Peyer's patch (tissue), 4 donors: ENCODE results near the gene COLEC12. TPM values are rescaled to one million over a fixed set of nuclear protein-coding genes. Genes with fewer than 3 reads are reported as not detected.

Experiments
- DNase-seq, 3 donors: peaks; one replicate each; pipeline ENCODE4 v3.0.0-alpha.2; 2017 to 2019
- H3K27ac ChIP-seq, 4 donors: fragments of 200-600 bp; sonication (generic); one replicate each; pipeline ENCODE4 v1.5.1; 2016 to 2019
- H3K27me3 ChIP-seq, 2 donors: fragments of 200-600 bp; sonication (generic); one replicate each; pipeline ENCODE4 v1.5.1; 2019
- H3K36me3 ChIP-seq, 3 donors: fragments of 200-600 bp; sonication (generic); one replicate each; pipeline ENCODE4 v1.5.1; 2016 to 2019
- H3K4me1 ChIP-seq, 4 donors: fragments of 200-600 bp; sonication (generic); one replicate each; pipeline ENCODE4 v1.5.1; 2016 to 2019
- H3K4me3 ChIP-seq, 4 donors: fragments of 200-600 bp; sonication (generic); 1 replicate in 3 of 4; 2 replicates in 1 of 4; pipeline ENCODE4 v1.5.1; 2016 to 2019; ENCODE audit warnings: mild to moderate bottlenecking in 1 of 4
- H3K9me3 ChIP-seq, 4 donors: fragments of 200-600 bp; sonication (generic); one replicate each; pipeline ENCODE4 v1.5.1; 2016 to 2019; ENCODE audit warnings: mild to moderate bottlenecking in 1 of 4
- CTCF ChIP-seq, 6 experiments: fragments of 450-650 bp in 4 of 6; fragments of 200-600 bp in 2 of 6; sonication (generic) in 1 of 6; IDR thresholded peaks; one replicate each; pipeline ENCODE4 v1.5.1; 2017 to 2019; ENCODE audit warnings: antibody characterized with exemption in 6 of 6, mild to moderate bottlenecking in 3 of 6, moderate library complexity in 1 of 6
- POLR2A ChIP-seq, 2 donors: fragments of 450-650 bp; IDR thresholded peaks; one replicate each; pipeline ENCODE4 v1.5.1; 2017; ENCODE audit warnings: antibody characterized with exemption in 2 of 2, mild to moderate bottlenecking in 2 of 2, moderate library complexity in 2 of 2
- total RNA-seq, 4 donors: library from RNA; depleted of rRNA; stranded (reverse); fragments of >200 nt; gene quantifications; one replicate each; pipeline ENCODE4 v1.1.0, GENCODE V29; 2016

The COLEC12 gene
- total RNA-seq, 4 donors from 2014 or later = 0.88 to 7.6 (median 3.8) TPM

DNA sequence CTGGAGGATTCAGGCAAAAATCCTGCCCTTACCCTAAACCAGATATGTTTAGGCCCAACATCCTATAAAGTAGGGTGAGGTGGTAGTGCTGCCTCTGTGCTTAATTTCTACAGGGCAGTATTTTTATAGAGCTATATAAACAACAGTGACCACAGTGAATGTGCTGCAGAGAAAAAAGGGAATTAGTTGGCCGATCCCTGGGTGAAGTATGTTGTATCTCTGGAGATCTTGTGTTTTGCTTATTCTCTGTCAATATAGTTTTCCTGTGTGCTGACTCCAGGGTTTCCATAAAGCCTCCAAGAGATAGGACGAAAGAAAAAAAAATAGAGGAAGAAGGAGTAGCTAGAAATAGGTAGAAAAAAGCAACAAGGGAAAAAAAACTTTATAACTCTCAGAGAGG is 143.7 kb downstream of the COLEC12 start:
- no peaks in the 10 kb centered on the region for H3K4me1 ChIP-seq

DNA sequence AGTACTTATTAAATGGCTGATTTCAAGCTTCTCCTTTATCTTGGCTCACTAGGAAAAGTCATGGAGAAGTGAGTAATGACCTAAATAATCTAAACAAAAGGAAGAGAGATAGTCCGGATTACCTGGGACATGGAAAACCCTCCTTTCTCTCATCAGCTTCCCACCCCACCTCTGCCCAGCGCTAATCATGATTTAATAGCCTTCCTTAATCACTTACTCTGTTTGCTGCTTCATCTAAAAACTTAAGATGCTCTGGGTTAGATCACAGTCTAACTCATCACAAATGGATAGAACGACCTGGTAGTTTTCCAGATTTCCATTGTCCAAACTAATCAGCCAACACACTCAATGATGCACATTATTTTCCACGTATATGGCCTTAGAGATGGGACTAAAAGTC is 144.8 kb downstream of the COLEC12 start:
- Histone ChIP-seq H3K36me3 (no peaks in the 10 kb centered on the region), H3K27me3 (no peaks in the 10 kb centered on the region), H3K4me1 (no peaks in the 10 kb centered on the region), H3K27ac (no peak overlapping the region), H3K9me3 (no peaks in the 10 kb centered on the region), H3K4me3 (no peak overlapping the region)
- TF ChIP-seq POLR2A (IDR thresholded peaks at IDR 0.05) = no peak
- no peak for TF ChIP-seq CTCF (IDR thresholded peaks at IDR 0.05)
- DNase-seq = no peak

More for the DNA sequence above, 143.7 kb downstream of the COLEC12 start:
- no peaks in the 10 kb centered on the region for H3K9me3 ChIP-seq
- no peaks in the 10 kb centered on the region for H3K27me3 ChIP-seq
- no peaks in the 10 kb centered on the region for H3K36me3 ChIP-seq
- H3K27ac ChIP-seq = no peak overlapping the region
- no peak overlapping the region for H3K4me3 ChIP-seq
- no peak for DNase-seq
- TF ChIP-seq CTCF (IDR thresholded peaks at IDR 0.05) (no peak), POLR2A (IDR thresholded peaks at IDR 0.05) (no peak)

DNA sequence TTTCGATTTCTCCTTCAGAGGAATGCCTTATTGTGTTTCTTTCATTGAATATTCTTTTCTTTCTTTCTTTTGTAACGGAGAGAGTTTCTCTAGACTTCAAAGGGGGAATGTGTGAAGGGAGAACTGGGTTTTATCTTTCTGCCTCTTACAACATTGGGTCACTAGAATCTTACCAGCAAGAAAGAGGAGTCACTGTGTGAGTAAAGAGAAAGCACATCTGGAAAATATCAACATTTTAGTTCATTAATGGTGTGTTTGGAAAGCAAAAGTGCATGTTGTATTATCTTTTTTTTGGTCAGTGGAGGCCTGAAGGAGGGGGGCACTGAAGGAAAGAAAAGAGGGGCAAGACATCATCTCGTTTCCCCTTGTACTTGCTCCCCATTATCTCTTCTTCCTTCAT is 146.0 kb downstream of the COLEC12 start:
- no peak for DNase-seq
- Histone ChIP-seq H3K4me1 (no peaks in the 10 kb centered on the region), H3K4me3 (no peak overlapping the region), H3K27me3 (no peaks in the 10 kb centered on the region), H3K36me3 (no peaks in the 10 kb centered on the region), H3K9me3 (no peaks in the 10 kb centered on the region), H3K27ac (no peak overlapping the region)
- TF ChIP-seq CTCF (IDR thresholded peaks at IDR 0.05) (no peak), POLR2A (IDR thresholded peaks at IDR 0.05) (no peak)

DNA sequence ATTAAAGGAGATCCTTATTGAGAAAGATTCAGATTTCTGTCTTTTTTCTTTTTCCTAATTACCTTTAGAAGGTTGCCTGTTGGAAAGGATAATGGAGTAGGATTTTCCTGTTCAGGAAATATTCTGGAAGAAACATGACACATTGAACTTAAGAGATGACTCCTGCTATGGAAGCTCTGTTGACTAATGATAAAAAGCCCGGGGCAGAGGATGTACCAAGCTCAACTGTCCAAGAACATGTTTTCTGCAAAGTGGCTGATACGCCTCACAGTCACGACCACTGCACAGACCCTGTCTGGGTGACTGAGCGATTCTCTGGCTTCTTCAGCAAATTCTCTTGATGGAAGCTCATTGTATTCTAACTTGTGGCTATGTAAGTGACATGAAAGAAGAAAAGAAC is 146.5 kb downstream of the COLEC12 start:
- TF ChIP-seq CTCF (IDR thresholded peaks at IDR 0.05) = no peak
- TF ChIP-seq POLR2A (IDR thresholded peaks at IDR 0.05) = no peak
- no peak for DNase-seq
- no peak overlapping the region for H3K27ac ChIP-seq
- no peaks in the 10 kb centered on the region for H3K27me3 ChIP-seq
- no peak overlapping the region for H3K4me3 ChIP-seq
- no peaks in the 10 kb centered on the region for H3K9me3 ChIP-seq
- no peaks in the 10 kb centered on the region for H3K4me1 ChIP-seq
- no peaks in the 10 kb centered on the region for H3K36me3 ChIP-seq

DNA sequence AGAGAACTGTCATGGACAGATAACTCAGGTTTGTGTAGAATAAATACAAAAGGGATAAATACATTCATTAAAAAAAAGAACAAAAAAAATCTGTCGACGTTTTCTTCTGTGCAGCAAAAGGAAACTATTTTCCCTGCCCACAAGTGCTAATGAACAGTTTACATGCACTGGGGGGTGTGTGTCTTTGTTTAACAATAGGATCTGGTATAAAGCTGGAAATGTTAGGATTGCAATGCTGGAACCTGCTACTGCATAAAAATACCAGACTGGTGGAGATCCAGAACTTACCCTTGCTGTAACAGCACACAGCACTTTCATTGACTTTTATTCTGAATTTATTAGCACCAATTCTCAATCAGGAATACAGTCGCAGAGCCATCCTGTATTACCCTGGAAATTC is 148.1 kb downstream of the COLEC12 start:
- Histone ChIP-seq H3K9me3 (no peaks in the 10 kb centered on the region), H3K4me3 (no peak overlapping the region), H3K27me3 (no peaks in the 10 kb centered on the region), H3K4me1 (no peaks in the 10 kb centered on the region), H3K36me3 (no peaks in the 10 kb centered on the region), H3K27ac (no peak overlapping the region)
- DNase-seq = no peak
- TF ChIP-seq POLR2A (IDR thresholded peaks at IDR 0.05) = no peak
- TF ChIP-seq CTCF (IDR thresholded peaks at IDR 0.05) = no peak

DNA sequence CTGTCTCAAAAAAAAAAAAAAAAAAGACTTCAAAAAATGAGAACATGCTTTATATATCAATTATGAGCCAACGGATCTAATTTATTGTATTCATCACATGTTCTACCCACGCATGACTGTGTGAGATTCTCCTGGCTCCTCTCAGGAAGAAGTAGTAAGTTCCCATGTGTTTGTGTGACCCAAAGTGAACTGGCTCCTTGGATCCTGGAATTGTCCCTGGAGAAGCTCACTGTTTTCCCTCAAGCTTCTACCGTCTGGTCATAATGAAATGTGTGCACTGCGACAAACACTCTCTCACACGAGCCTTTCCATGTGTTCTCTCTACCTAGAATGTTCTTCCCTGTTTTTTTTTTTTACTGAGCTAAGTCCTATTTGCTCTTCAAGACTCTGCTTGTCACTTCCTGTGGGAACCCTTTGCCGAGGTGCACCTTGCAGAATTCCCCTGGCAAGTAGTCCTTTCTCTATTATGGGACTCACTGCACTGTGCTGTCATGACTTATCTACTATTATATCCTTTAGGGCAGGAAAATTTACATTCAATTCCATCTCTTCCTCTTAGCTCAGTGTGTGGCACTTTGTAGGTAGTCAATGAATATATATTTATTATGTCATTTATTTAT is 149.4 kb downstream of the COLEC12 start:
- no peak overlapping the region for H3K4me3 ChIP-seq
- H3K27me3 ChIP-seq = no peaks in the 10 kb centered on the region
- no peaks in the 10 kb centered on the region for H3K9me3 ChIP-seq
- H3K36me3 ChIP-seq = no peaks in the 10 kb centered on the region
- no peak overlapping the region for H3K27ac ChIP-seq
- DNase-seq = no peak
- no peak for TF ChIP-seq CTCF (IDR thresholded peaks at IDR 0.05)
- no peak for TF ChIP-seq POLR2A (IDR thresholded peaks at IDR 0.05)
- no peaks in the 10 kb centered on the region for H3K4me1 ChIP-seq
